RPMI8226 (cell line): ENCODE results near the gene LLCFC1.
A peak's percentile ranks its signal among the peaks of the same experiment; 100 is the strongest.

Experiments used
- DNase-seq: peaks from one replicate; pipeline ENCODE4 v3.0.0-alpha.2; 2015

LLCFC1 gene

GRCh38 chr7:142939226-142939910 is at the start of gene LLCFC1:
TSS of gene LLCFC1 (plus strand) at chr7:142939484. CDS start at chr7:142939622, 138 bp downstream.
- peak; percentile 53 for DNase-seq

DNA sequence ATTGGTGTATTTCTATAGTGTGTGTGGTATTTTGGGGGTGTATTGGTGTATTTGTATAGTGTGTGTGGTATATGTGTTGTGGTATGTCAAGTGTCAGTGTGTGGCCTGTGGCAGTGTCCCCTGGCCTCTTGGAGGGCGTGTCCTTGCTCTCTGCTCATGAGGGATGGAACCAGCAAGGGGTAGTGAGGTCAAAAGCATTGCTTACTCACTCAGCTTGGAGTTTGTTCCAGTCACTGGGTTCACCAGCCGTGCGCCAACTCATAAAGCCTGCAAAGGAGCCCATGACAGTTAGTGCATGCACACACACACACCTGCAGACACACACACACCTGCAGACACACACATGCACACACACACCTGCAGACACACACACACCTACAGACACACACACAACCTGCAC is 49.5 kb upstream of the LLCFC1 start:
- DNase-seq = no peak

DNA sequence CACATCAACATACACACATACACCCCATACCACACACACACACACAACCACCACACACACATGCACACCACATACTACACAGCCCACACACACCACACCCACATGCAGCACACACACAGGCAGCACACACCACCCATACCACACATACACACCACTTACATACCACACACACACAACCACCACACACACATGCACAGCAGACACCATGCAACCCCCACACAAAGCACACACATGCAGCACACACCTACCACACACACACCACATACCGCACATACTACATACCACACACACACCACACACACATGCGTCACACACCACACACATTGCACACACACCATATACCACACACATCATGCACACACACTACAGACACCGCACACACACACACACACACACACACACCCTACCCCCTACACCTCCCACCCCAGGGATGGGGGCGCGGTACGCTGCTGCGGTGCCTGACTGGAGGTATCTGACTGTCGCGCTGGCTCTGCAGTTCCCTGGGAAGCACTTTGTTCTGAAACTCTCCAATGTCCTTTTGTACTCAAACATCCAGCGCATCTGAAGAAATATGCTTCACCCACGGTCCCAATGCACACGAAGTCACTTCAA is 48.3 kb upstream of the LLCFC1 start:
- no peak for DNase-seq

DNA sequence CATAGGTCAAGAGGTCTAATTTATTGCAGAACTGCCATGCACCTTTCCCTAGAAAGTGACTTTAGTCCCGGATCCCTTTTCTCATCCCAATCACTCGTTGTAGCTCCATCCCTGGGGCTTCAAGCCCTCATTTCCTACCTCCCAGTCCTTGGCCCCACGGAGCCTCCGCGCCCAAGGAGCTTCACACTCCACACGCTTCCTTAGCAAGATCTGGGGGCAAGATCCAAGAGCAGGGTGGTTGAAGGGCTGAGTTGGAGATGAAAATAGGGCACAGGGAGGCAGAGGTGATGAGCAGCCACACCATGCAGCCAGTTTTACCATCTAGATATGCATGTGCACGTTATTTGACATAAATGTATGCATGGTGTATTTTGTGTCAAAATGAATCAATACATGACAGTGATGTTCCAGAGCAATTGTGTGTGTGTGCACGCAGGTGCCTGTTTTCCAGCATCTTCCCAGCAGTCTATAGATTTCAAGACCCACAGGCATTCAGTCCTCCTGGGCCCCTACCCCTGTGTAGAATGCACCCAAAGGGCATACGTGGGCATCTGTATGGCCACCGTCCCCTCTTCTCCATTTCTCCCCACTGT is 47.7 kb upstream of the LLCFC1 start:
- no peak for DNase-seq

GRCh38 chr7:142892951-142893350 is 46.3 kb upstream of the LLCFC1 start:
- DNase-seq = no peak

DNA sequence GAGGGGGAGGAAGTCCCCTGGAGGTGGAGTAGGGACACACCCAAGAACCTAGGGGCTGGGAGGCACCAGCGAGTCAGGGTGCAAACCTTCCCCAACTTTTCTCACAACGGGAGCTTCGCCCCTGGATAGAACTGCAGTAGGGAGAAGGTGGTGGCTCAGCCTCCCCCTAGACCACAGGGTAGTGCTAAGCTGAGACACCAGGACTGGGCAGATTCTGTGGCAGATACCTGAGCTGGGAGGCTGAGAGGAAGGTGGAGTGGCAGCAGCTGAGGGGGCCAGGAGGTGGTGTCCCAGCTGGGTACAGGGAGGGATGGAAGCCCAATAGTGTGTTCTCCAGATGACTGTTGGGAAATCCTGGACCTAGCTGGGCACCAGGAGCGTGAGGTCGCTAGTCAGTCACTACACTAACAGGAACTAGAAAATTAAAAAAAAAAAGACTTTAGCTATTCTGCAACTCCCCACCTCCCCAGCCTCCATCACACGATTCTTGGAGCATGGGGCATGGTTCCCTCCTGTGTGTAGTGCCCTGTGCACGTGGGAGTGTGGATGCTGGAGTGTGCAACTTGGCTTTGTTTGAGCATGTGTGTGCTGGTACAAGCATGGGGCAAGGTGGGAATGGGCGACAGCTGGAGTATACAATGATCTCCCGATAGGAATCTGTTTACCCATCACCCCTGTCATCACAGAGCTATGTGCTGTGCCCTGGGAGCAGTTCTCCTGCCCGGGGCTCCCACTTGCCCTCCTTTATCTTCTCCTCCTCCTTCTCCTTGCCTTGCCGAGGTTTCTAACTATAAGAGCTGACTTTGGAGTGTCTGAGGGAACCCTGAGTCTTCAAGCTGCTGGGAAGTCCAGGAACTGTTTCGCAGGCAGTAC is 44.9 kb upstream of the LLCFC1 start:
- DNase-seq = no peak

GRCh38 chr7:142894985-142895593 is 44.2 kb upstream of the LLCFC1 start:
- DNase-seq = no peak

DNA sequence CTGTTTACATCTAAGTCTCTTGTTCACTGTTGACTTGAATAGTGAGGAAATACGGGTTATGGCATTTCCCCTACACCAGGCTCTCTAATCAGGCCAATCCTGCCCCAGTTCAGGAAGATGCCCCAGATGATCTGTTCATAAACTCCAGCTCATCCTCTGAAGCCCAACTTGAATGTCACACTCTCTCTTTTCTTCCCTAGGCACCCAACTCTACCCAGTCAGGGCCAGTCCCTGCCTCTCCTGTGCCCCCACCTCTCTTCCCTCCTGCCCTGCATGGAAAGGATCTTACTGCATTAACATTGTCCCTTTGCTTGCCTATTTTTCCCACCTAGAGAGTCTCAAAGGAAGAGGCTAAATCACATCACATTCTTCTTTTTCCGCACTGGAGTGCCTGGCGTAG is 43.1 kb upstream of the LLCFC1 start:
- no peak for DNase-seq

GRCh38 chr7:142896741-142897379 is 42.4 kb upstream of the LLCFC1 start:
- DNase-seq = no peak

GRCh38 chr7:142897691-142898090 is 41.6 kb upstream of the LLCFC1 start:
- no peak for DNase-seq

DNA sequence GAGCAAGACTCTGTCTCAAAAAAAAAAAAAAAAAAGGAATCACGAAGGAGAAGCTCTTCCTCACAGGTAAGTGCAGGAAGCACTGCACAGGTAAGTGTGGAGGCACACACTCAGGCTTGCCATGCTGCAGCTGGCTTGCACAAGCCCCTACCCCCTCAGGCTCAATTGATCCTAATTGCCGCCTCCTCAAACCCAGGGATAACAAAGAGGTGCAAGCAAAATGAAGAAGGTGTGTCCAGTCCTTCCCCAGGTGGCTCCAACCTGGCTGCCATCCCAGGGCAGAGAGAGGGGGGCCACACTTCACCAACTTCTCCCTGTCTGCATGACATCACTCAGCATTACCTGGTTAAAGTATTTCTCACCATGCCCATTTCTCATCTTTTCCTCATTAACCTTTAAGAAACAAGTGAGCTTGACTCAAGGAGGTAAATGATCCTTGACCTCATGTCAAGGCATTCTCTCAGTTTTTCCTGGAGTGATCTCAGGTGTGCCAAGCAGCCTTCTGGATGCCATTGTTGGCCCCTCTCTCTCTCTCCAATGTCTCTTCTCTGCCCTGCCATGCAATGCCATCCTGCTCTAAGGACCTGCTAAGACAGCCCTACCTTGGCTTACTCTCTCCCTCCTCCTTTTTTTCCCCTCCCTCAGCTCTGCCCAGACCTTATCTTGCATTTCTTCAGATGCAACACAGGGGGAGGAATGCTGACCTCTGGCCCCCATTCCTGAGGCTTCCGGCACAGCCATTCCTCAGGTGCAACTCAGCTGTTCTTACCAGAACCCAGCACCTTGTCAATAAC is 40.7 kb upstream of the LLCFC1 start:
- no peak for DNase-seq

DNA sequence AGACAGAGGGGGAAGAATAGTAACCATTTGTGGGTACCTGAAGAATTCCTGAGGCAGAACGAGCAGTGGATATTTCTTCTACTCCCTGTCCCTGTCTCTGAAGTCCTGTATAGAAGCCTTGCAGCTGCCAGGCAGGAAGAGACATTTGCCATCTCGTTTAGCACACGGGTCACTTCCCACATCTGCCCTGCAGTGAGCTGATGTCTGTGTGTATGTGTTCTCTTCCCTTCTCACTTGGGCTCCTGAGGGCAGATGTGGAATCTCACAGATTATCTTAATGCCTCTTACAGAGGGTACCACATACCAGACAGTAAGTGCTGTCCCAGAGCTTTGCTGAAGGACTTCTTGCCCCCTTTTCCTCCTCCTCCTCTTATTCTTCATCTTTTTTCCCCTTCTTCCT is 39.6 kb upstream of the LLCFC1 start:
- DNase-seq = no peak

DNA sequence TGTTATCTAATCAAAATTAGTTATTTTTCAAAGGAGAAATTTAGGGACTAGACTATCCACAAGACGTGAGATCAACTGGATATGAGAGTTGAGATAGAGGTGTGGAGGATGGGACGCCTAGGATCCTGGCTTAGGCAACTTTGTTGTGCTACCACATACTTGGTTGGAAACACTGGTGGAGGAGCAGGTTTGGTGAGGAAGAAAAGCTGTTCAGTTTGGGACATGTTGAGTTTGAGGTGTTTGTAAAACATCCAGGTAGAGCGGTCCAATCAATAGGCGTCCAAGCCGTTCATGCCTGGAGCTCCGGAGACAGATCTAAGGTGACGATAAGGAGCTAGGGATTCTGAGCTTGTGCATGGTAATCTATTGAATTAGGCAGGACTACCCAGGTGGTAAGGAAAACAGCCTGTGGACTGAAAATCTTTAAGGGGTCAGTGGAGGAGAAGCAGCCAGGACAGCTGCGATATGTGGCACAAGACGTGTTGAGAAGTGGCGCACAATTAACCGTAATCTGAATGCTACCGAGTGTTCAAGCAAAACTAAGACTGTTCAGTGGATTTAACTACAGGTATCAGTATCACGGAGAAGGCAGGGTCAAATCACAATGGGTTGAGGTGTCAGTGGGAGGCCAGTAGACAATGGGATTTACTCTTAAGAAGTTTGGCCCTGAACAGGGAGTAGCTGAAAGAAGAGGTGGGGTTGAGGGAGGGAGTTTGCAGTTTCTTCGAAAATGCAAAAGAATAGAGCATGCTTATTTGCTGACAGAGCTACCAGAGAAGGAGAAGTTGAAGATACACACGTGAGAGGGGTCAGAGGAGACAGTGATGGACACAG is 37.6 kb upstream of the LLCFC1 start:
- DNase-seq = no peak

DNA sequence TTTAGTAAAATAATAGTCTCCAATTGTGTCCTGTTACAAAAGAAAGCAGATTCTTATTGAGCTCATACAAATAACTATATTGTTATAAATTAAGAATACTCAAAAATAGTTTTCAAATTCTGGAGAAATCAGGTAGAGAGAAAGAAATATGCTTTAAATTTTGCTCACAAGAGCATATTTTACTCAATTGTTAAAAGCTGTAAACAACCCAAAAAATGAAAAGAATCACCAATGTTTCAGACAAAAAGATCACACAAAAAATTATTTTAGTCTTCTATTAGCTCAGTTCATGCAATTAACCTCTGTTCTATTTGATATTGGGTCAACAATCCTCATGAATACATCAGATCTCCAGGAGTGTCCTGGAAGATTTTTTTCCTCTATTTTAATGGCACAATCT is 35.2 kb upstream of the LLCFC1 start:
- DNase-seq = no peak

DNA sequence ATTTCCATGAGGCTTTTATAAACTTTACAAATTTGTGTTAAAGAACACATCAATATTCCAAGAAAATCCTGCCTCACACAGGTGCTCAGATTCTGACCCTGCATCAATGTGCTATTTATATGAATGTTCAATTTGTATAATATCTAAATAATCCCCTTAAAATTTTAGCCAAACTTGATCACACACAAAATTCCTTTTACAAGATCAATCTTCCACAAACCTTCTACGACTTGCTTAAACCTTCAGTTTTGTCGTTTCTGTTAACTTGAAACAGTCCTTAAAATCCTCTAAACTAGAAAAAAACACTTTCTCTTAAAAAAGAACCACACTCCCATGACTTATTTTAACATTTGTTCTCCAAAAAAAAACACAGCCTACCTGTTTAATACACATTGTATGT is 33.5 kb upstream of the LLCFC1 start:
- DNase-seq = no peak

- no peak for DNase-seq
Observed at GRCh38 chr7:142906643-142907042, 32.6 kb upstream of the LLCFC1 start.

DNA sequence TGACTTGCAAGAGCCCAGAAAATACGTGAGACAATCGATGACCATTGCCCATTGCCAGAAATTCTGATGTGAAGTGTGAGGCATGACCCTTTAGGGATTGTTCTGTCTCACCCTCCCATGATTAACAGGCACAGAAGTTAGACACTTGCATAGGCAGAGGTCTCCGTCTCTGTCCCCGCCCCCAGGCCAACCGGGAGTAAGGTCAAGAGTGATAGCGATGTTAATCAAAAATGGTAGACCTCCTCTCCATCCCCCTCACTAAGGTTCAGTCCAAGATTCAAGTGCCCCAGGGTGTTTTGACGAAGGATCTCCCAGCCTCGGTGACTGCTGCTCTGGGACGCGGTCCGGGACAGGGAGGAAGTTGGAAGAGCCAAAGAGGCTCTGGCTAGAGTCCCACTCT is 31.0 kb upstream of the LLCFC1 start:
- no peak for DNase-seq

DNA sequence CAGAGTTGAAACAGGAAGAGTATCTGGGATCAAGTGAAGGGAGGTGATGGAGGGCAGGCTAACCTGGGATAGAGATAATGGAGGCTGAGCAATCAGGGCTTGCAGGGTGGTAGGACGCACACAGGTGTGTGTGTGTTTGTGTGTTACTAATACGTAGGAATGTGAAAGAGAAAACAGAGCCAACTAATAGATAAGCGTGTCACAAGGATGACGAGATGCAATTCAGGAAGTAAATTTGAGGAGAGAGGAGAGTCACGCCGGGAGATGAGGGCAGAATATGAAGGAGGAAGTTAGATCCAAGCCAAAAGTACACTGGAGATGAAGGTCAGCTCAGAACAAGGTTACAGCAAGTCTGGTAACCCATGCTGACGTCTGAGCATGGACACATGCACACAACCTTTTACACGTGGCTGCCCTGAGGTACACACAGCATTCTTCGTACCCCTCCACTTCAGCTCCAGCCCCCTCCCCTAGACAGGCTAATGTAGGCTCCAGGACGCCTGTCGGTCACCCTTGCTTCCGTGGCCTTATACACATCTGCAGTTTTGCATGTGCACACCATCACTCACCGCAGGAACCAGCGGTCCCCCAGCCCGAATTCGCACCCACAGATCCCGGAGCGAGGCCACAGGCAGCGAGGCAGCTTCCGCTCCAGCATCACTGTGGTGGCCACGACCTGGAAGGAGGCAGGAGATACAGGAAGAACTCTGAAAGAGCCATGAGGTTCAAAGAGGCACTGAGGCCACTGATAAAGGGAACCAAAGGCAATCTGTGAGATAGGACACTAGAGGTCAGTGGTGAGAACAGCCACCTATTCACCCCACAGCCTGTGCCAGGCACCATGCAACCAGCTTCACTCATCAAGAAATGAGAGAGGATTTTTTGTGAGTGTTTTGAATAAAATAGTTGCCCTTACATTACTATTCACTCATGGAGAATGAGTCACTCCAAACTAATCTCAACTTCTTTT is 30.1 kb upstream of the LLCFC1 start:
- peak; percentile 39 for DNase-seq

DNA sequence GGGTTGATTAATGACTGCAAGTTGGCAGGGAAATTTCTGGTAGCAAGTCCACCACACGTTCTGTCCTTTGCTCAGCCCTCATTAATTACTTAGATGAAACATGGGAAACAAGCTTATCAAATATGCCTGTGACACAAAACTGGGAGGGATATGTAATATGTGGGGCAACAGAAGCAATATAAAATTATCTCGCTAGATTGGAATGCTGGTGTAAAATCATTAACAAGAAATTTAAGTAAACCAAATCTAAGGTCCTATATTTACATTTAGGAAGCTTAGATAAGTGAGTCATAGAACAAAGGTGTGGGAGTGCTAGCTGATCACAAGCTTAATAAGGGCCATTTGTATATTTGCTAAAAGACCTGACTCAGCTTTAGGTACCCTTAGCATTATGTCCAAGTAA is 29.3 kb upstream of the LLCFC1 start:
- DNase-seq = no peak

DNA sequence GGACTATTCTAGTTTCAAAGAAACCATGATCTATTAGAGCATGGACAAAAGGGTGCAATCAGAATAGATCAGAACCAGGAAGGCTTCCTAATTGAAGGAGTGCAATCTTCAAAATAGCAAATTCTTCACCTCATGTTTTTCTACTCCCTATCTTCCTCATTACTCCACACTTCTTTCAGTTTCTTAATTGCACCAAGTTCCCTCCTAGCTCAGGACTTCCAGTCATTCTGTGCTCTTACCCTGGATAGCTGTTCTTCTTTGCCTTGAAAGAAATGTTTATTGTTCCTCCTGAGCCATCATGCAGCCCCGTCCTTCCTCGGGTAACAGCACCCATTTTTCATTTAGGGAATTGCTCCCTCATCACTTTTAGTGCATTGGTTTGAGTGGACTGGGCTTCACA is 28.8 kb upstream of the LLCFC1 start:
- DNase-seq = no peak
